Liver (tissue), 3 donors: ENCODE measurements around the gene FAM13B.

Experiments used
- RAD21 ChIP-seq, 2 donors: IDR thresholded peaks; 2 replicates each; pipeline ENCODE4 v1.6.1; 2016; ENCODE audit warnings: antibody characterized with exemption in 2 of 2, mild to moderate bottlenecking in 2 of 2
- SP1 ChIP-seq: IDR thresholded peaks from 2 replicates; pipeline ENCODE4 v1.6.1; 2018; ENCODE audit warnings: antibody characterized with exemption, mild to moderate bottlenecking
- TAF1 ChIP-seq: conservative IDR thresholded peaks from 2 replicates; pipeline ENCODE4 v1.6.1; 2016; ENCODE audit warnings: antibody characterized with exemption, mild to moderate bottlenecking
- TF ChIP-seq, protein P1 (sequence below): fragments of 150-350 bp; IDR thresholded peaks from 2 replicates; pipeline ENCODE4 v1.5.1; 2017; ENCODE audit warnings: improper control_type of control experiment, low read depth, low read length; ENCODE audit not compliant: missing input control
- TF ChIP-seq, protein P2 (sequence below): IDR thresholded peaks from 2 replicates; pipeline ENCODE4 v1.6.1; 2016; ENCODE audit warnings: antibody characterized with exemption
- donor health status: healthy.
- donor health status: healthy.

DNA sequence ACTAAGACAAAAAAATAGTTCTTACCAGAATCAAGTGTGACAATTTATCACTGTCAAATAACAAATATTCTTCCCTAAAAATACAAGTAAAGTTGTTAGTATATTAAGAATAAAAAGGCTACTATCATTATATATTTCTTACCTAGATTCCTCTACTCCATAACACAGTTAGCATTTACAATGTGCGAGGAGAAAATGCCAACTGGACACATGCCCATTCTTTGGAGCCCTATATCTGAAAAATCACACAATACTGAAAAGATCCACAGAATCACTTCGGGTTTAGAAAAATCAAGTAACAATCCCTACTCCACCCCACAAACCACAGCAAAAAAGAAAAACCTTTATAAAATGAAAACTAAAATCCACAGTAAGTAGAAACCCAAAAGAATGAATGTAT, 72.7 kb downstream of the FAM13B start:
- TF ChIP-seq, protein P1, sequence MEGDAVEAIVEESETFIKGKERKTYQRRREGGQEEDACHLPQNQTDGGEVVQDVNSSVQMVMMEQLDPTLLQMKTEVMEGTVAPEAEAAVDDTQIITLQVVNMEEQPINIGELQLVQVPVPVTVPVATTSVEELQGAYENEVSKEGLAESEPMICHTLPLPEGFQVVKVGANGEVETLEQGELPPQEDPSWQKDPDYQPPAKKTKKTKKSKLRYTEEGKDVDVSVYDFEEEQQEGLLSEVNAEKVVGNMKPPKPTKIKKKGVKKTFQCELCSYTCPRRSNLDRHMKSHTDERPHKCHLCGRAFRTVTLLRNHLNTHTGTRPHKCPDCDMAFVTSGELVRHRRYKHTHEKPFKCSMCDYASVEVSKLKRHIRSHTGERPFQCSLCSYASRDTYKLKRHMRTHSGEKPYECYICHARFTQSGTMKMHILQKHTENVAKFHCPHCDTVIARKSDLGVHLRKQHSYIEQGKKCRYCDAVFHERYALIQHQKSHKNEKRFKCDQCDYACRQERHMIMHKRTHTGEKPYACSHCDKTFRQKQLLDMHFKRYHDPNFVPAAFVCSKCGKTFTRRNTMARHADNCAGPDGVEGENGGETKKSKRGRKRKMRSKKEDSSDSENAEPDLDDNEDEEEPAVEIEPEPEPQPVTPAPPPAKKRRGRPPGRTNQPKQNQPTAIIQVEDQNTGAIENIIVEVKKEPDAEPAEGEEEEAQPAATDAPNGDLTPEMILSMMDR, result no peak
- TF ChIP-seq TAF1 (no peak), RAD21 (IDR thresholded peaks at IDR 0.05) (no peak), SP1 (no peak)
- TF ChIP-seq, protein P2, sequence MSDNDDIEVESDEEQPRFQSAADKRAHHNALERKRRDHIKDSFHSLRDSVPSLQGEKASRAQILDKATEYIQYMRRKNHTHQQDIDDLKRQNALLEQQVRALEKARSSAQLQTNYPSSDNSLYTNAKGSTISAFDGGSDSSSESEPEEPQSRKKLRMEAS, result no peak
